Neural progenitor cell (in vitro differentiated cells): ENCODE results near the gene KHNYN.

Experiments used
- CTCF ChIP-seq: fragments of 200-600 bp; sonication (generic); IDR thresholded peaks from 2 replicates; pipeline ENCODE4 v1.5.1; 2017; ENCODE audit warnings: antibody characterized with exemption, mild to moderate bottlenecking
- EZH2 ChIP-seq: fragments of 200-600 bp; sonication (generic); IDR thresholded peaks from 2 replicates; pipeline ENCODE4 v1.6.1; 2017; ENCODE audit warnings: antibody characterized with exemption, mild to moderate bottlenecking, moderate library complexity
- EZH2phosphoT487 ChIP-seq: fragments of 200-600 bp; sonication (generic); IDR thresholded peaks from 2 replicates; pipeline ENCODE4 v1.6.1; 2017; ENCODE audit warnings: antibody characterized with exemption

GRCh38 chr14:24465805-24466204, 36.1 kb downstream of the KHNYN start:
- TF ChIP-seq EZH2 (no peak), EZH2phosphoT487 (no peak), CTCF (no peak)
